Measurements from ENCODE around the gene HOXD10.

Gene HOXD10

GRCh38 chr2:176123411-176124109 is 7.0 kb downstream of the HOXD10 start:
- peak; percentile 28 for DNase-seq

DNA sequence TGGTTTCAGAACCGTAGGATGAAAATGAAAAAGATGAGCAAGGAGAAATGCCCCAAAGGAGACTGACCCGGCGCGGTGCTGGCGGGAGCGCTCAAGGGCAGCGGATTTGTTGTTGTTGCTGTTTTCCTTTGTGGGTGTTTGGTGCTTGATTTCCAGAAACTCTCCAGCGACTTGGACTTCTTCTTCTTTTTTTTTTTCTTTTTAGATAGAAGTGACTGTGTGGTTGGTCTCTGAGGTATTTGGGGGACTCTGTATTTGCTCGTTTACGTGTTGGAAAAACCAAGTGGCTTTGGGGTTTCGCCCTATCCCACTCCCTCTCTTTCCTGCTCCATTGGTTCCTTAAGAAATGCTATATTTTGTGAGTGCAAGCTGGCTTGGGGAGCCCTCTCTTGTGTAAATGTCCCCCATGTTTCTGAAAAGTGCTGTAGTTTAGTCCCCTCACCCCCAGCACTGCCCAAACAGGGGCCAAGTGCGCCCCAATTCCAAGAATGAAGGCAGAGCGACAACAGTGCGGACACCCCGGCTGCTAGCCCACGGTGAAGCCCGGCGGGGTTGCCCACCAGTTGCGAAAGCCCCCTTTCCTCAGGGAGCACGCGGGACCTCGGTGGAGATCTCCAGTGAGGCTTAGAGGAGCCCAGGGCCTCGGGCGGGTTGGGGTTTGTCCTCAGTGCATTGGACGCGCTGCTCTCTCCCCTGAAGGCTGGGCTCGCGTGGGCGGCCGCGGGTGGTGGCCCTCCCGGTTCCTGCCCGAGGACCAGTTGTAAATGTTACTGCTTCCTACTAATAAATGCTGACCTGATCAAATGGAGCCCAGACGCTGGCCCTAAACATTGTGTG is 7.8 kb downstream of the HOXD10 start:
- DNase-seq: peak; percentile 19

GRCh38 chr2:176124947-176125771 is 8.6 kb downstream of the HOXD10 start:
- no peak for DNase-seq

DNA sequence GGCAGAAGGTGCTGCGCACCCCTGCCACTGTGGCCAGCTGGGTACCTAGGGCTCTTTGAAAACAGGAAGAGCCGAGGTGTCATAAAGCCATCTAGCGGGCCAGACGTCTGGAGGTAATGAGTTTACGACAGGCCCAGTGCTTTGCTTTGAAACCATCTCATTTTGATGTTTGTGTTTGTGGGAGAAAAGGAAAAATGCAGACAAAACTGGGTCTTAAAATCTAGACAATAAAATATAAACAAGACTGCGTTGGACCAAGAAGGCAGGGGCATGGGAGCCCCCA is 9.1 kb downstream of the HOXD10 start:
- DNase-seq: no peak

- DNase-seq: peak; percentile 84
These were observed 10.6 kb downstream of the HOXD10 start for GRCh38 chr2:176126929-176127773.

DNA sequence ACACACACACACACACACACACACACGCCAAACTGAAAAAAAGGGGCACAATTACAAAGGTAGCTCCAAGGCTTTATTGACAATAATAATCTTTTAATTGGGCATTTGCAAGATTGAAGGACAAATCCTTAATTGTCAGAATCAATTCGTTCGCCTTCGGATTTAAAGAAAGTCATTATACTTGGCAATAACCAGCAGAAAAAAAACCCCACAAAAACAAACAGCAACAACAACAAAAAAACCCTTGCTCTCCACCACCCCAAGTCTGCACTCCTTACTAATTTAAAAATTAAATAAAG is 11.1 kb downstream of the HOXD10 start:
- no peak for DNase-seq

DNA sequence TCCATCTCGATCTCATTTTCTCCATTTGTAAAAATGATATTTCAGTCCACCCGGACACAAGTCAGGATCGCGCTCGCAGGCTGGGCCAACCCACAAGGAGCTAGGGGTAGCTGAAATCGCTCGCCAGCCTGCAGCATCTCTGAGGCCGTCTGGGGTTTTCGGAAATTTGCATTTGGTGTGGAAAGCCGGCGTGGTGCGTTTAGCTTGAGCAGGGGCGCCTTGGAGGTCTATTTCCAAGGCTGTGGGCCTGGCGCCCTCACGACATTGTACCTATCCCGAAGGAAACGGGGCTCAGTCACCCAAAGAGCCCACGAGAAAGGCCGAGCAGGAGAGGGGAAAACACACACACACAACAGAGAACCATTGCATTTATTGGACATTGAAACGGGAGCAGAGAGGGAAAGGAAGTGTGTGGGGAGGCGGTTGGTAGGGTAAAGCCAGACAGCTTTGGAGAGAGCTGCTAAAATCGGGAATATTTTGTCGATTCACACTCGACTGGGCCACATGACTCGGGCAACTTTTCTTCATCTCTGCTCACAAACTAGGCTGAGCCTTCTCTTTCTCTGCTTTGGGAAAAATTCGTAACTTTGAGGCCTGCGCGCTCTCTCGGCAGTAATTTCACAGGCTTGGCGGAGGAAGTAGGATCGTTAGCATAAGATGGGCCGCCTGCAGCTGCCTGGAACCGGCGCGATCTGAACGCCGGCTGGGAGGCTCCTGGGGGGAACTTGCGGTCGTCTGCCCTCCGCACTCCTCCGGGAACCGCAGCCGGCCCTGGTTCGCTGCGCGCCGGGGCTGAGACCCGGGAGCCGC is 11.8 kb downstream of the HOXD10 start:
- peak; percentile 73 for DNase-seq

DNA sequence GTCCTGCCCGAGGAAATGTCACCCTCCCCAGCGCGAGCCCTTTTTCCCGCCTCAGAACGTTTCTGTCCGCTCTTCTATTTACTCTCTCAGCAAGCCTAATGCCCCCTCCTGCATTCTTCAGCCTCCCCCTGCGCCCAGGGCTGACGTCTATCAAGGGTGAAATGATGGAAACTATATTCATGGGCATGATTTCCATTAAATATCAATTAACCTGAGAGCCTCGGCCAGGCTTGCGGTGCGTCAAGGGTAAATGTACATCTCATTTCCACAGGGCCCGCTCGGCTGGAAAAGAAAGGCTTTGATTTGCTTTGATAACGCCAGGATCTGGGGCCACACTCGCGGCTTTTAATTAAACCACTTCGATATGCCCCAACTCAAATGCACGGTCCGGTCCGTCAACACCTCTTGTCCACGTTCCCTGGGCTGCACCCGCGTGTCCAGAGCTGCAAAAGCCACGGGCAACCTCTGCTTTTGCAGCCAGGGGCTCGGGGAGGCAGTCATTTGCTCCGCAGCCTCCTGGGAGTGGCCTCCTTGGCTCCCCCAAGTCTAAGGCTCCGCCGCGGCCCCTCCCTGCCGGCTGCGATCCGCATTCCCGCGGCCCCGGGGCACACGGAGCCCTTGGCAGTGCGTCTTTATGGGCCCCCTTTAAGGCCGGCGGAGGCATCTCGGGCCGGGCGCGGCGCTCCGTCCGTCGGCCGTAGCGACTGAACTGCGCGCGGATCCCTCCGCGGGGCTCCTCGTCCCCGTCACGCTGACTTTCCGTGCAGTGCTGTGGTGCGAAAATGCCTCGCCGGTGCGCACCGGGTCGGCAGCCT is 12.6 kb downstream of the HOXD10 start, which contains the start of gene HOXD8:
HOXD8 (plus strand) TSS at position 724 of the 815 bp plus-strand sequence. CDS start 662 bp downstream, outside the sequence.
- peak; percentile 88 for DNase-seq

- DNase-seq: no peak
These were observed 13.2 kb downstream of the HOXD10 start for GRCh38 chr2:176129813-176130146.

- DNase-seq: peak; percentile 77
These were observed 13.8 kb downstream of the HOXD10 start for GRCh38 chr2:176130147-176130956.

DNA sequence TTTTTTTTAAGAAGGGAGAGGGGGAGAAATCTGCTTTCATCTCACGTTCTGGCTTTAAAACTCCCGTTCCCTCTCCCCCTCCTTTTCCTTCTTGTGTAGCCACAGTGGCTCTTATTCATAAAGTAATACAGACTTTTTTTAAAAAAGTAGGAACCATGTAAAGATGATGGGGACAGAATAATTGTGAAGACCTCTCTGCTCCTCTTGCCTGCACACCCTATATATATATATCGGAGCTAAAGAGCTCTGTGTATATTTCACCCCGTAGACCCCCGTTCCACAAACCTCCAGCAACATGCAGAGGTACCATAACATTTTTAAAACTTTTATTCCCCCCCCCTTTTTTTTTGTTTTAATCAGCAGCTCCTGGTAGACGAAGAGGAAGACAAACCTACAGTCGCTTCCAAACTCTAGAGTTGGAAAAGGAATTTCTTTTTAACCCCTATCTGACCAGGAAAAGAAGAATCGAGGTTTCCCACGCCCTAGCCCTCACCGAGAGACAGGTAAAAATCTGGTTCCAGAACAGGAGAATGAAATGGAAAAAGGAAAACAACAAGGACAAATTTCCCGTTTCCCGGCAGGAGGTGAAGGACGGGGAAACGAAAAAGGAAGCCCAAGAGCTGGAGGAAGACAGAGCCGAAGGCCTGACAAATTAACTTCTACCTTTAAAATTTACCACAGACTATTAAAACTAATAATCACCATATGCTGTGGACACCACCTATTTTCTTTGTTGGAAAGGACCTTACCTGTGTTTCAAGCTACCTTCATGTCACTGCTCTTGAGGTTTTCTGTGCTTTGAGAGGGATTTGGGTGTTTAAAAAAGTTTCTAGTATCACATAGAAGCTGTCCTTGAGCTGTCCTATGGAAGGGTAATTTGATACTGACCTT is 14.6 kb downstream of the HOXD10 start:
- DNase-seq: no peak

DNA sequence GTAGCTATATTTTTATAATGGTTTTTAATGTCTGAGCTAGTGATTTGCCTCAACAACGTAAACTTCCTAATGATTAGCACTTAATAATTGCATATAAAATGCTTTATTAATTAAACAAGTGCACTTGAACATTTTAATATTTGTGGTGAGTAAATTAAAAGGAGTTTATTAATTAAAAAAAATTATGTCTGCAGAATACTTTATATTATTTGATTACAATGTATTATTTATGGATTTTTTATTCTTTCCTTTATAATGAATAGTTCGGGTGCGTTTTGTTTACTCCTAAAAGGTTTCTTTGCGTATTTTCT is 15.2 kb downstream of the HOXD10 start:
- DNase-seq: no peak

DNA sequence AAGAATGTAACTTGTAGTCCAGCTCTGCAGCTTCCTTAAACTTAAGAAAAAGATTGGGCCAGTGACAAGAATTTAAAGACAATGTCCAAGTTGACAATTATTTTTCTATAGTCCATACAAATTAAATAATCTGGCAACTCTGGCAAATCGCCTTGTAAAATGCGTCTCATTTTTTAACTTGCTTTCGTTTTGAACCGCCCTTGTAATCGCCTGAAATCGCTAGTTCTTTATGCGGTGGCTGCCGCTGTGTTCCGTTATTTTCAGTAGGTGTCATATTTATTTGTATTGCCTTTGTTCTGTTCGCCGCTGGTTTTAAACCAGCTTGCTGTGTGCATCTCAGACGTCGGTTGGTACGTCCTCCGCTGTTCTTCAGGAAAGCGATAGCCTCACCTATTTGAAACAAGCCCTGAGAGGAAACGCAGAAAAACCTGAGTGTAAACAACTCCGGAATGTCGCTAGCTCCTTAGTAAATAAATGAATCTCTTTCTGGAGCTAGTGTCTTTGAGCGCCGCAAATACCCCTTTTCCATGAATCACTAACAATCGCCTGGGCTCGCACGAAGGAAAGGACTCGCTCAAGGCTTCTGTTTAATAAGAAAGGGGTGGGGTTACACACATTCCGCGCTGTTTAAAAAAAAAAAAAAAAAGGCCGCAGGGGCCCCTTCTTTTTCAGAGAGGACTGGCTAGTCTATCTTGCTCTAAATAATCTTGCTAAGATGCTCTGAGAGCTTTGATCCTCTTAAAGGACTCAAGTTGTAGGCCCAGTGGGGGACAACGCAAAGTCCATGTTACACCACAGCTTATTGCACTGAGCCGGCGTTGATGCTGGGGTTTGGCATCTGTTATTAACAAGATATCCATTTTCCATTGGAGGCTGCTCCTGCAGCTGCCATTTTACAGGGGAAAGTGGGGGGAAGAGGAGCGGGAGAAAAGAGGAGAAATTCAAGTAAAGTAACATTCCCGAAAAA is 15.9 kb downstream of the HOXD10 start:
- no peak for DNase-seq

DNA sequence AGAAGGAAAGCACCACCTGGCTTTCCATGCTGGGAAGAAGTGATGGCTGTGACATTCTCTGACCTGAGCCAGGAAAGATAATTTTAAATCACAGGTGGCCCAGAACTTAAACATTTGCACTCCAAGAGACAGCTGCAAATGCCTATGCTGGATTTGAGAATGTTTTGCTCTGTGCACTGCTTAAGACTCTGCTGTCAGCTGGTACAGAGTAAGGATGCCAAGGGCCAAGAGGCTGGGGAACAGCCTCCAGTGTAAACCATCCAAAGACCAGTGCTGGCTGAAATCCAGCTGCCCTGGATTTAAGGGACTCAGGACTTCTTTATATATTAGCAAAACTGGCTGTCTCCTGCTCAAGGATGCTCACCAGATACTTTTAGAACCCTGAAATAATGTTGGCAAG is 16.8 kb downstream of the HOXD10 start:
- DNase-seq: no peak

- no peak for DNase-seq
These were observed 17.5 kb downstream of the HOXD10 start for GRCh38 chr2:176134035-176134434.

GRCh38 chr2:176135035-176135440 is 18.5 kb downstream of the HOXD10 start:
- DNase-seq: no peak

GRCh38 chr2:176136374-176137251 is 20.0 kb downstream of the HOXD10 start:
- peak; percentile 74 for DNase-seq
